Breast epithelium (tissue), 3 donors: ENCODE data around the gene CRCP.

Source experiments
- POLR2A ChIP-seq: fragments of 450-650 bp; IDR thresholded peaks from one replicate; pipeline ENCODE4 v1.6.1; 2016; ENCODE audit warnings: antibody characterized with exemption, mild to moderate bottlenecking, moderate library complexity
- TF ChIP-seq, protein P1 (sequence below), 3 donors: fragments of 450-650 bp; IDR thresholded peaks; one replicate each; pipeline ENCODE4 v1.5.1; 2016 to 2017; ENCODE audit warnings: antibody characterized with exemption in 3 of 3, mild to moderate bottlenecking in 3 of 3, moderate library complexity in 3 of 3

DNA sequence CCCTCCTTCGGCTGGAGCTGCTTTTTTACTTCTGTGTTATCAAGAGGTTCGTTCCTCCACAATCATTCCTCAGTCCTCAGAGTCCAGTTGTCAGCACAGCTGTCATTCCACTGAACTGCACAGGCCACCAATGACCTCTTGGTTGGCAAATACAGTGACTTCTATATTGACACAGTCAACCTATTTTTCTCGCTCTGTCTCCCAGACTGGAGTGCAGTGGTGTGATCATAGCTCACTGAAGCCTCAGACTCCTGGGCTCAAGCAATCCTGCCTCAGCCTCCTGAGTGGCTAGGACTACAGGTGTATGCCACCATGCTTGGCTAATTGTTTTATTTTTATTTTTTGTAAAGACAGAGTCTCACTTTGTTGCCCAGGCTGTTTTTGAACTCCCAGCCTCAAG is 27.7 kb downstream of the CRCP start:
- TF ChIP-seq POLR2A = no peak
- TF ChIP-seq, protein P1, sequence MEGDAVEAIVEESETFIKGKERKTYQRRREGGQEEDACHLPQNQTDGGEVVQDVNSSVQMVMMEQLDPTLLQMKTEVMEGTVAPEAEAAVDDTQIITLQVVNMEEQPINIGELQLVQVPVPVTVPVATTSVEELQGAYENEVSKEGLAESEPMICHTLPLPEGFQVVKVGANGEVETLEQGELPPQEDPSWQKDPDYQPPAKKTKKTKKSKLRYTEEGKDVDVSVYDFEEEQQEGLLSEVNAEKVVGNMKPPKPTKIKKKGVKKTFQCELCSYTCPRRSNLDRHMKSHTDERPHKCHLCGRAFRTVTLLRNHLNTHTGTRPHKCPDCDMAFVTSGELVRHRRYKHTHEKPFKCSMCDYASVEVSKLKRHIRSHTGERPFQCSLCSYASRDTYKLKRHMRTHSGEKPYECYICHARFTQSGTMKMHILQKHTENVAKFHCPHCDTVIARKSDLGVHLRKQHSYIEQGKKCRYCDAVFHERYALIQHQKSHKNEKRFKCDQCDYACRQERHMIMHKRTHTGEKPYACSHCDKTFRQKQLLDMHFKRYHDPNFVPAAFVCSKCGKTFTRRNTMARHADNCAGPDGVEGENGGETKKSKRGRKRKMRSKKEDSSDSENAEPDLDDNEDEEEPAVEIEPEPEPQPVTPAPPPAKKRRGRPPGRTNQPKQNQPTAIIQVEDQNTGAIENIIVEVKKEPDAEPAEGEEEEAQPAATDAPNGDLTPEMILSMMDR (IDR thresholded peaks at IDR 0.05) = no peak
